HepG2 (cell line): ENCODE measurements around the gene ONECUT3. TPM values are rescaled to one million over a fixed set of nuclear protein-coding genes. Genes with fewer than 3 reads are reported as not detected.

Experiments
- ATAC-seq: fragments of 200-7000 bp; cut with Tn5 transposase; 3 replicates; pipeline ENCODE4 v1.9.1; 2020; ENCODE audit warnings: mild to moderate bottlenecking, moderate library complexity
- BruUV-seq: library from RNA; stranded (reverse); fragments of 400-500 nt; replicated peaks from 2 replicates; lab custom pipeline; 2021; lab: Mats Ljungman, UMichigan
- CTCF ChIA-PET: fragments of 300-600 bp; formaldehyde crosslinking; extraction: SDS; loops from one replicate; lab custom pipeline; 2021; ENCODE audit warnings: low total read pairs, inconsistent platforms, low intra/inter-chr PET ratio; lab: Yijun Ruan, JAX
- POLR2A ChIA-PET: fragments of 350-600 bp; sonication (Branson Sonifier 250); formaldehyde crosslinking; loops from one replicate; lab custom pipeline; 2020; ENCODE audit warnings: antibody characterized with exemption, inconsistent platforms; lab: Yijun Ruan, JAX
- DNase-seq: peaks from one replicate; pipeline ENCODE4 v3.0.0-alpha.2; 2015; ENCODE audit warnings: low spot score
- FAIRE-seq: peaks from 3 replicates; lab custom pipeline; 2011; peaks lifted over from hg19 to GRCh38; lab: Jason Lieb, UNC
- H2AFZ ChIP-seq: one replicate; pipeline ENCODE4 v1.6.1; 2011; ENCODE audit warnings: low read length, inconsistent platforms
- H3K27ac ChIP-seq: fragments of 300-600 bp; 3 replicates; pipeline ENCODE4 v1.8.0; 2011; ENCODE audit warnings: mixed run types, mild to moderate bottlenecking, mixed read lengths, low read length, inconsistent platforms; ENCODE audit not compliant: insufficient read depth; ENCODE audit errors: extremely low read length
- H3K27me3 ChIP-seq, 2 experiments: fragments of 200-600 bp in 1 of 2; 2 replicates in 1 of 2; 3 replicates in 1 of 2; pipeline versions ENCODE4 v1.6.0 to v1.8.0; 2011; ENCODE audit warnings: low read length in 2 of 2, mild to moderate bottlenecking in 2 of 2, moderate library complexity in 2 of 2, inconsistent platforms in 1 of 2; ENCODE audit not compliant: insufficient read depth in 2 of 2, control insufficient read depth in 1 of 2
- H3K36me3 ChIP-seq, 2 experiments: fragments of 200-600 bp in 1 of 2; replicated peaks in 1 of 2; 2 replicates in 1 of 2; 3 replicates in 1 of 2; pipeline versions ENCODE4 v1.5.1 to v1.8.0; 2011; ENCODE audit warnings: low read length in 2 of 2, inconsistent platforms in 1 of 2; ENCODE audit not compliant: insufficient read depth in 2 of 2, control insufficient read depth in 1 of 2
- H3K4me1 ChIP-seq: 2 replicates; pipeline ENCODE4 v1.5.1; 2012; ENCODE audit warnings: low read length, inconsistent platforms; ENCODE audit not compliant: insufficient read depth
- H3K4me2 ChIP-seq: 2 replicates; pipeline ENCODE4 v1.6.0; 2011; ENCODE audit warnings: low read depth, low read length, inconsistent platforms
- H3K4me3 ChIP-seq, 3 experiments: fragments of 200-600 bp in 1 of 3; sonication (generic), shearing (Covaris generic) in 1 of 3; replicated peaks in 1 of 3; 2 replicates each; pipeline ENCODE4 v1.5.1; 2011 to 2016; ENCODE audit warnings: low read length in 3 of 3, inconsistent platforms in 2 of 3, low read depth in 2 of 3, mild to moderate bottlenecking in 2 of 3, control low read depth in 1 of 3, mixed read lengths in 1 of 3; ENCODE audit not compliant: insufficient read depth in 1 of 3
- H3K79me2 ChIP-seq: one replicate; pipeline ENCODE4 v1.6.1; 2011; ENCODE audit warnings: low read length, inconsistent platforms; ENCODE audit not compliant: insufficient read depth
- H3K9ac ChIP-seq: 2 replicates; pipeline ENCODE4 v1.6.0; 2011; ENCODE audit warnings: mild to moderate bottlenecking, low read depth, low read length, inconsistent platforms; ENCODE audit not compliant: insufficient read depth
- H3K9me3 ChIP-seq: 2 replicates; pipeline ENCODE4 v1.5.1; 2012; ENCODE audit warnings: mild to moderate bottlenecking, low read length
- H4K20me1 ChIP-seq: 2 replicates; pipeline ENCODE4 v1.6.0; 2011; ENCODE audit warnings: inconsistent platforms, mild to moderate bottlenecking, low read length, moderate library complexity; ENCODE audit not compliant: insufficient read depth
- ARNTL ChIP-seq: sonication (generic); formaldehyde crosslinking; IDR thresholded peaks from 2 replicates; pipeline ENCODE4 v1.4.0; 2020; ENCODE audit warnings: mild to moderate bottlenecking, missing genetic modification reagents
- FOSL1 ChIP-seq: sonication (generic); formaldehyde crosslinking; IDR thresholded peaks from 2 replicates; pipeline ENCODE4 v1.9.0; 2021; ENCODE audit warnings: missing genetic modification reagents, borderline replicate concordance
- FOXP4 ChIP-seq: sonication (generic); formaldehyde crosslinking; IDR thresholded peaks from 2 replicates; pipeline ENCODE4 v1.4.0; 2020; ENCODE audit warnings: missing genetic modification reagents
- KDM3A ChIP-seq: IDR thresholded peaks from 2 replicates; pipeline ENCODE4 v1.6.1; 2018; ENCODE audit warnings: low read depth, missing compliant biosample characterization
- NCOA1 ChIP-seq: sonication (generic); formaldehyde crosslinking; IDR thresholded peaks from 2 replicates; pipeline ENCODE4 v1.9.0; 2021; ENCODE audit warnings: missing genetic modification reagents
- NR2C2 ChIP-seq: sonication (generic); formaldehyde crosslinking; IDR thresholded peaks from 2 replicates; pipeline ENCODE4 v1.4.0; 2020; ENCODE audit warnings: missing genetic modification reagents, mild to moderate bottlenecking, moderate library complexity, borderline replicate concordance
- RAD51 ChIP-seq: fragments of 450-650 bp; IDR thresholded peaks from 2 replicates; pipeline ENCODE4 v1.6.1; 2016; ENCODE audit warnings: borderline replicate concordance
- RBM22 ChIP-seq: fragments of 200-400 bp; formaldehyde crosslinking; optimal IDR thresholded peaks from 2 replicates; pipeline ENCODE3; 2017; ENCODE audit warnings: mild to moderate bottlenecking, low read length, moderate library complexity
- RCOR2 ChIP-seq: IDR thresholded peaks from 2 replicates; pipeline ENCODE4 v1.6.1; 2016; ENCODE audit warnings: missing biosample characterization, missing genetic modification reagents
- ZBTB2 ChIP-seq: sonication (generic); formaldehyde crosslinking; IDR thresholded peaks from 2 replicates; pipeline ENCODE4 v1.8.0; 2022; ENCODE audit warnings: low read depth, missing genetic modification reagents
- ZMYM2 ChIP-seq: sonication (generic); formaldehyde crosslinking; IDR thresholded peaks from 2 replicates; pipeline ENCODE4 v1.8.0; 2022; ENCODE audit warnings: mild to moderate bottlenecking, missing genetic modification reagents
- ZNF232 ChIP-seq: sonication (generic); formaldehyde crosslinking; IDR thresholded peaks from 2 replicates; pipeline ENCODE4 v1.4.0; 2020; ENCODE audit warnings: missing genetic modification reagents, borderline replicate concordance
- ZNF460 ChIP-seq: sonication (generic); formaldehyde crosslinking; IDR thresholded peaks from 2 replicates; pipeline ENCODE4 v1.5.1; 2020; ENCODE audit warnings: missing genetic modification reagents, mild to moderate bottlenecking, borderline replicate concordance
- ZNF569 ChIP-seq: sonication (generic); formaldehyde crosslinking; IDR thresholded peaks from 2 replicates; pipeline ENCODE4 v1.5.0; 2020; ENCODE audit warnings: mild to moderate bottlenecking, missing genetic modification reagents, moderate library complexity, borderline replicate concordance
- ZNF652 ChIP-seq: IDR thresholded peaks from 2 replicates; pipeline ENCODE4 v1.6.1; 2016; ENCODE audit warnings: low read depth, borderline replicate concordance
- WGBS: methylation state at CpG from one replicate; pipeline ENCODE4 v1.1.6; 2017; ENCODE audit warnings: low lambda C conversion rate; 5-methylcytosine and 5-hydroxymethylcytosine counted together
- in situ Hi-C: cut with HindIII; loops from 2 replicates; pipeline ENCODE4 v1.10.0; 2017; ENCODE audit warnings: low pct_unique_long_range_greater_than_20kb; ENCODE audit not compliant: extremely low pct_ligation_motif_present
- intact Hi-C: fragments of 100-400 bp; cut with micrococcal nuclease; formaldehyde crosslinking; loops from one replicate; pipeline ENCODE4 v1.10.0; 2022; ENCODE audit not compliant: unreplicated experiment
- polyA plus RNA-seq, 8 experiments: library from polyadenylated mRNA; depleted of rRNA in 3 of 8; stranded (reverse) in 7 of 8; unstranded in 1 of 8; fragments of >200 nt; fragmentation: Illumina TruSeq in 4 of 8; extraction: Trizol in 4 of 8; gene quantifications; 2 replicates each; pipeline versions ENCODE4 v1.2.1 to v1.2.3, GENCODE V29; 2011 to 2016; ENCODE audit warnings: low read depth in 4 of 8, missing spikeins in 1 of 8, mixed read lengths in 1 of 8; ENCODE audit not compliant: insufficient read depth in 1 of 8
- total RNA-seq, 5 experiments: library from RNA; depleted of rRNA; stranded (reverse); fragments of >200 nt; fragmentation: Illumina TruSeq; extraction: Trizol; gene quantifications; 2 replicates each; pipeline ENCODE4 v1.2.3, GENCODE V29; 2016; ENCODE audit warnings: low read depth in 1 of 5

Gene ONECUT3
- total and polyA plus RNA-seq, 2 of the 13 experiments (the other 11 are each of a cell fraction or from before 2014, with no cell fraction given): under 0.01 TPM; not detected in 1

- no peak for TF ChIP-seq FOXP4 (CRISPR knock-in tag)
- TF ChIP-seq NCOA1 (CRISPR knock-in tag): no peak
- TF ChIP-seq ZNF569: no peak
- no peak for TF ChIP-seq RCOR2 (CRISPR knock-in tag)
- no peak for TF ChIP-seq ZNF460
- TF ChIP-seq FOSL1: no peak
- no peak for TF ChIP-seq NR2C2 (CRISPR knock-in tag)
These were observed 17.0 kb upstream of the ONECUT3 start (continued) for GRCh38 chr19:1736280-1736679.

GRCh38 chr19:1736927-1737326, 16.4 kb upstream of the ONECUT3 start:
- no peaks in the 10 kb centered on the region for H3K36me3 ChIP-seq
- no peaks in the 10 kb centered on the region for H3K79me2 ChIP-seq
- in situ Hi-C loops: no loop called here
- DNase-seq: no peak
- no peaks in the 10 kb centered on the region for H4K20me1 ChIP-seq
- BruUV-seq: no TSS peak
- TF ChIP-seq KDM3A (no peak), ZNF232 (no peak), ZBTB2 (no peak), RBM22 (no peak), ARNTL (CRISPR knock-in tag) (no peak), ZNF652 (no peak), ZMYM2 (CRISPR knock-in tag) (no peak), RAD51 (no peak)
- WGBS: 32% methylated on average over 6 of the region's 22 CpGs
- intact Hi-C loops: no loop called here
- CTCF ChIA-PET: no interaction called here
- no peak overlapping the region for H3K27ac ChIP-seq
- H2AFZ ChIP-seq: no peak overlapping the region
- peaks cover 3 to 60% of the 10 kb centered on the region in 2 experiments; a peak in 4 of 5 replicates for H3K27me3 ChIP-seq
- no peak for FAIRE-seq
- no peaks in the 10 kb centered on the region for H3K4me1 ChIP-seq
- H3K9me3 ChIP-seq: no peaks in the 10 kb centered on the region
- POLR2A ChIA-PET: no interaction called here
- H3K4me2 ChIP-seq: no peak overlapping the region
- ATAC-seq: no peak
- no peak overlapping the region for H3K9ac ChIP-seq
- no peak overlapping the region for H3K4me3 ChIP-seq
